Tibial nerve (tissue), 4 donors: ENCODE measurements around the gene NT5C. TPM values are rescaled to one million over a fixed set of nuclear protein-coding genes. Genes with fewer than 3 reads are reported as not detected.
A peak's percentile ranks its signal among the peaks of the same experiment; 100 is the strongest.

ENCODE experiments used
- DNase-seq, 2 donors: peaks; one replicate each; pipeline ENCODE4 v3.0.0-alpha.2; 2019; ENCODE audit warnings: low spot score in 2 of 2
- H3K27ac ChIP-seq, 4 donors: fragments of 200-600 bp; sonication (generic) in 3 of 4; one replicate each; pipeline ENCODE4 v1.5.1; 2017 to 2019; ENCODE audit warnings: mild to moderate bottlenecking in 1 of 4
- H3K27me3 ChIP-seq, 2 donors: fragments of 200-600 bp; sonication (generic) in 1 of 2; one replicate each; pipeline versions ENCODE4 v1.5.1 to v1.6.0; 2017 to 2019
- H3K36me3 ChIP-seq, 3 donors: fragments of 200-600 bp; sonication (generic); one replicate each; pipeline ENCODE4 v1.5.1; 2018 to 2019
- H3K4me1 ChIP-seq, 4 donors: fragments of 200-600 bp; sonication (generic) in 3 of 4; one replicate each; pipeline ENCODE4 v1.5.1; 2017 to 2019
- H3K4me3 ChIP-seq, 4 donors: fragments of 200-600 bp; sonication (generic) in 3 of 4; one replicate each; pipeline ENCODE4 v1.5.1; 2017 to 2019; ENCODE audit warnings: mild to moderate bottlenecking in 1 of 4, moderate library complexity in 1 of 4
- H3K9me3 ChIP-seq, 4 donors: fragments of 200-600 bp; sonication (generic) in 3 of 4; one replicate each; pipeline ENCODE4 v1.5.1; 2017 to 2019
- CTCF ChIP-seq, 5 experiments: fragments of 200-600 bp in 3 of 5; fragments of 450-650 bp in 2 of 5; sonication (generic) in 3 of 5; IDR thresholded peaks; one replicate each; pipeline ENCODE4 v1.5.1; 2016 to 2019; ENCODE audit warnings: antibody characterized with exemption in 5 of 5, mild to moderate bottlenecking in 3 of 5, moderate library complexity in 2 of 5
- EP300 ChIP-seq, 2 donors: sonication (generic); formaldehyde crosslinking; IDR thresholded peaks; one replicate each; pipeline ENCODE4 v1.6.1; 2017; ENCODE audit warnings: antibody characterized with exemption in 2 of 2, mild to moderate bottlenecking in 1 of 2
- POLR2A ChIP-seq, 2 donors: fragments of 450-650 bp; IDR thresholded peaks; one replicate each; pipeline ENCODE4 v1.6.1; 2017; ENCODE audit warnings: antibody characterized with exemption in 2 of 2, mild to moderate bottlenecking in 2 of 2, moderate library complexity in 2 of 2
- WGBS, 2 donors: methylation state at CpG; one replicate each; pipeline ENCODE4 v1.1.5; 2018; 5-methylcytosine and 5-hydroxymethylcytosine counted together
- total RNA-seq, 4 donors: library from RNA; depleted of rRNA; stranded (reverse); fragments of >200 nt; gene quantifications; one replicate each; pipeline ENCODE4 v1.1.0, GENCODE V29; 2016

Gene NT5C
- total RNA-seq, 4 donors from 2014 or later = 137 to 194 (median 166) TPM

GRCh38 chr17:75124041-75124818 lies 7.3 kb downstream of the NT5C start:
- peaks cover 0 to 24% (median 0%) of the 10 kb centered on the region in 3 donors for H3K36me3 ChIP-seq
- no peaks in the 10 kb centered on the region for H3K9me3 ChIP-seq
- WGBS, 2 donors = 80 to 85% methylated on average over 15 to 19 of the region's 19 CpGs
- TF ChIP-seq CTCF (IDR thresholded peaks at IDR 0.05) (no peak), POLR2A (IDR thresholded peaks at IDR 0.05) (no peak), EP300 (IDR thresholded peaks at IDR 0.05) (no peak)
- peaks cover 0 to 15% (median 3%) of the 10 kb centered on the region in 4 donors for H3K4me1 ChIP-seq
- no peaks in the 10 kb centered on the region for H3K27me3 ChIP-seq
- H3K4me3 ChIP-seq = no peak overlapping the region
- DNase-seq = no peak
- H3K27ac ChIP-seq = peak overlapping the region in 1 of 4 donors; percentile 77

- Histone ChIP-seq H3K27ac (peak overlapping the region in 1 of 4 donors; percentile 40), H3K27me3 (no peaks in the 10 kb centered on the region), H3K4me3 (no peak overlapping the region), H3K4me1 (peaks cover 0 to 40% (median 14%) of the 10 kb centered on the region in 4 donors), H3K9me3 (no peaks in the 10 kb centered on the region), H3K36me3 (peaks cover 0 to 18% (median 0%) of the 10 kb centered on the region in 3 donors)
- 89 to 93% methylated on average over 14 of the region's 14 CpGs for WGBS, 2 donors
- no peak for DNase-seq
- TF ChIP-seq CTCF (IDR thresholded peaks at IDR 0.05) (no peak), POLR2A (IDR thresholded peaks at IDR 0.05) (no peak), EP300 (IDR thresholded peaks at IDR 0.05) (no peak)
Observed at GRCh38 chr17:75118307-75118706, 13.2 kb downstream of the NT5C start.

- no peak for TF ChIP-seq CTCF (IDR thresholded peaks at IDR 0.05)
- no peak for TF ChIP-seq EP300 (IDR thresholded peaks at IDR 0.05)
- no peak for TF ChIP-seq POLR2A (IDR thresholded peaks at IDR 0.05)
- 64 to 70% methylated on average over 9 of the region's 9 CpGs for WGBS, 2 donors
- H3K36me3 ChIP-seq = peaks cover 0 to 24% (median 0%) of the 10 kb centered on the region in 3 donors
- H3K4me3 ChIP-seq = no peak overlapping the region
- no peaks in the 10 kb centered on the region for H3K27me3 ChIP-seq
- no peaks in the 10 kb centered on the region for H3K9me3 ChIP-seq
- H3K27ac ChIP-seq = no peak overlapping the region
- no peak for DNase-seq
- peaks cover 0 to 46% (median 14%) of the 10 kb centered on the region in 4 donors for H3K4me1 ChIP-seq
Observed at GRCh38 chr17:75116737-75117136, 14.8 kb downstream of the NT5C start.

GRCh38 chr17:75115555-75115954 lies 16.0 kb downstream of the NT5C start:
- no peak for DNase-seq
- Histone ChIP-seq H3K36me3 (peaks cover 0 to 17% (median 0%) of the 10 kb centered on the region in 3 donors), H3K27ac (peak overlapping the region in 1 of 4 donors; percentile 94), H3K4me1 (peaks cover 0 to 58% (median 21%) of the 10 kb centered on the region in 4 donors), H3K27me3 (no peaks in the 10 kb centered on the region), H3K4me3 (no peak overlapping the region), H3K9me3 (no peaks in the 10 kb centered on the region)
- TF ChIP-seq CTCF (IDR thresholded peaks at IDR 0.05) (no peak), POLR2A (IDR thresholded peaks at IDR 0.05) (no peak), EP300 (IDR thresholded peaks at IDR 0.05) (no peak)

GRCh38 chr17:75114552-75115314 lies 16.8 kb downstream of the NT5C start:
- Histone ChIP-seq H3K27me3 (no peaks in the 10 kb centered on the region), H3K36me3 (peaks cover 0 to 11% (median 0%) of the 10 kb centered on the region in 3 donors), H3K27ac (peak overlapping the region; percentile 62 to 94 (median 90)), H3K4me1 (peaks cover 0 to 58% (median 23%) of the 10 kb centered on the region in 4 donors), H3K9me3 (no peaks in the 10 kb centered on the region), H3K4me3 (peak overlapping the region; percentile 30 to 75 (median 57))
- 47% methylated on average over 19 of the region's 19 CpGs for WGBS, 2 donors
- DNase-seq = no peak
- TF ChIP-seq EP300 (IDR thresholded peaks at IDR 0.05) (no peak), CTCF (IDR thresholded peaks at IDR 0.05) (no peak), POLR2A (IDR thresholded peaks at IDR 0.05) (no peak)
